GM21619 (cell line): ENCODE results near the gene GSN.

Experiments
- ATAC-seq: cut with Tn5 transposase; IDR thresholded peaks from one replicate; pipeline ENCODE4 v1.9.1; 2021; ENCODE audit not compliant: unreplicated experiment

GSN gene

GRCh38 chr9:121242959-121243346, 25.0 kb upstream of the GSN start:
- ATAC-seq: no peak

GRCh38 chr9:121246821-121247561, 21.0 kb upstream of the GSN start:
- no peak for ATAC-seq

- ATAC-seq: no peak
These were observed 18.4 kb upstream of the GSN start for GRCh38 chr9:121249563-121249962.

- ATAC-seq: no peak
These were observed 15.7 kb upstream of the GSN start for GRCh38 chr9:121252104-121252851.

GRCh38 chr9:121253162-121253561, 14.8 kb upstream of the GSN start:
- no peak for ATAC-seq

- ATAC-seq: no peak
These were observed 14.0 kb upstream of the GSN start for GRCh38 chr9:121253821-121254501.

GRCh38 chr9:121259498-121259897, 8.5 kb upstream of the GSN start:
- ATAC-seq: no peak

GRCh38 chr9:121259935-121260334, 8.0 kb upstream of the GSN start:
- no peak for ATAC-seq

- ATAC-seq: no peak
These were observed 7.4 kb upstream of the GSN start for GRCh38 chr9:121260457-121261106.

- no peak for ATAC-seq
These were observed 6.9 kb upstream of the GSN start for GRCh38 chr9:121261107-121261460.

- ATAC-seq: no peak
These were observed 6.2 kb upstream of the GSN start for GRCh38 chr9:121261755-121262154.

GRCh38 chr9:121262423-121262822, 5.5 kb upstream of the GSN start:
- ATAC-seq: no peak

- ATAC-seq: no peak
These were observed 5.0 kb upstream of the GSN start for GRCh38 chr9:121262953-121263352.

GRCh38 chr9:121266356-121266755, 1.6 kb upstream of the GSN start:
- ATAC-seq: no peak

- no peak for ATAC-seq
These were observed 884 bp upstream of the GSN start for GRCh38 chr9:121266906-121267650.

- peak; percentile 39 for ATAC-seq
These were observed 562 bp downstream of the GSN start for GRCh38 chr9:121268598-121268850.

- no peak for ATAC-seq
These were observed 1.1 kb downstream of the GSN start for GRCh38 chr9:121268851-121269641.

GRCh38 chr9:121269642-121270254, 1.8 kb downstream of the GSN start:
- ATAC-seq: no peak

GRCh38 chr9:121271368-121272341, 3.7 kb downstream of the GSN start:
- ATAC-seq: no peak
